Keratinocyte (primary cell): ENCODE measurements around the gene ZNF107.

Source experiments
- CTCF ChIP-seq, 3 experiments: IDR thresholded peaks in 1 of 3; conservative IDR thresholded peaks in 1 of 3; optimal IDR thresholded peaks in 1 of 3; 2 replicates in 2 of 3; 3 replicates in 1 of 3; pipeline versions ENCODE3 to v1.5.1; 2011; ENCODE audit warnings: low read length in 3 of 3, mild to moderate bottlenecking in 3 of 3, moderate library complexity in 2 of 3, control low read depth in 1 of 3, inconsistent platforms in 1 of 3; ENCODE audit not compliant: insufficient read depth in 2 of 3; ENCODE audit errors: extremely low read depth in 1 of 3
- EZH2 ChIP-seq: IDR thresholded peaks from one replicate; pipeline ENCODE4 v1.6.1; 2012; ENCODE audit warnings: inconsistent platforms, mild to moderate bottlenecking, low read length, moderate library complexity

DNA sequence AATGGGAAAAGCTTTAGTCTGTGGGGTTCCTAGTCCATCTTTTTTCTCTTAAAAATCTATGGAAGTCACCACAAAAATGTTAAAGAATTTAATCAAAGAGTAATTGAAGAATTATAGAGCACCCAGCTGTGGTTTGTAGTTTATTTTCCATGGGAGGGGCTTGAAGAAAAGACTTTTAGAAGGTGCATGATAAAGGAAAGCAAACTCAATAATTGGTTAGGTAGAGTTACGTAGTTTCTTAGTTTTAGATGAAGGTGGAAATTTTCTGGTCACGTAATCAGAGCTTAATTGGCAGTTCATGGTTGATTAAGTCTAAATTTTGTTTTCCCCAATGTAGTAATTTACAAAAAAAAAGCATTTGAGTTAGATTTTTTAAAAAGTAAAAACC lies 724 bp downstream of the ZNF107 start:
- no peak for TF ChIP-seq CTCF (optimal IDR thresholded peaks at IDR 0.05 in 1 of 3, IDR thresholded peaks at IDR 0.05 in 1 of 3, conservative IDR thresholded peaks at IDR 0.05 in 1 of 3; ENCODE audit: extremely low read depth in 1 of 3, insufficient read depth in 2 of 3, low read length in 3 of 3)
- no peak for TF ChIP-seq EZH2
